ENCODE results near the gene PLXND1.

PLXND1 gene

GRCh38 chr3:129581623-129582022, 24.9 kb downstream of the PLXND1 start:
- DNase-seq: no peak

- DNase-seq: no peak
These were observed 26.5 kb downstream of the PLXND1 start for GRCh38 chr3:129579991-129580390.

DNA sequence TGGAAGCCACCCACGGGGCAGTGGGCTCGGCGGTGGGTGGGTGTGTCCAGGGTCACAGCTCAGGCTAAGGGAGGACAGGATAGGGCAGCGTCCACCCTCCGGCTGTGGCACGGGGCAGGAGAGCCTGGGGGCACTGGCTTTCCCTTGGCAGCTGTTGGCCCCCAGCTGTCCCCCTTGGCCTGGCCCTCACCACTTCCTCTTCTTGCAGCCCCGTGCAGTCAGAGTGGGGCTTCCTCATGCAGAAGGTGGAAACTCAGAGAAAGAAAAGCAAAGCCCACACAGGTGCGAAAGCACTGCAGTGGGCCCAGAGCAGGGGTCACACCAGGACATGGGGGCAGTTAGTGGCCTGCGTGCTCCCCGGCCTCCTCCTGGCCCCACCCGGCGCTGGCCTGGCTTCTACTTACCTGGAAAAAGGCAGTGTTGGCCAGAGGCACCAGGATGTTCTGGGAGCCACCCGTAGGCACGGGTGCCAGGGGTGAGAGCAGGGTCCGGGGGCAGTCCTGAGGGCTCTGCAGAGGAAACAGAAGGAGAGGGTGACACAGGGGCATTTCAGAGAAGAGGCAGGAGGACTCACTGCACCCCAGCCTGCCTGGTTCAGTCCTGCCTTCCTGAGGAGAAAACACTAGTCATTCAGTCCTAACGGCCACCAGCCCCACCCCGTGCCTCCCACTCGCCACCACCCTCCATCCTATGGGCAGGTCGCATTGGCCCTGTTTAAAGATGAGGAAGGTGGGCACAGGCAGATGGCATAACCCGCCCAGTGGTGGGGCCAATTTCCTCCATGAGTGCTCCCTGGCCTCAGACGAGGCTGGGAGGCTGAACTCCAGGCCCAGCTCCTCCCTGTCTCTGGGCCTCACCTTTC, 28.3 kb downstream of the PLXND1 start:
- no peak for DNase-seq

GRCh38 chr3:129577366-129577765, 29.1 kb downstream of the PLXND1 start:
- DNase-seq: no peak

DNA sequence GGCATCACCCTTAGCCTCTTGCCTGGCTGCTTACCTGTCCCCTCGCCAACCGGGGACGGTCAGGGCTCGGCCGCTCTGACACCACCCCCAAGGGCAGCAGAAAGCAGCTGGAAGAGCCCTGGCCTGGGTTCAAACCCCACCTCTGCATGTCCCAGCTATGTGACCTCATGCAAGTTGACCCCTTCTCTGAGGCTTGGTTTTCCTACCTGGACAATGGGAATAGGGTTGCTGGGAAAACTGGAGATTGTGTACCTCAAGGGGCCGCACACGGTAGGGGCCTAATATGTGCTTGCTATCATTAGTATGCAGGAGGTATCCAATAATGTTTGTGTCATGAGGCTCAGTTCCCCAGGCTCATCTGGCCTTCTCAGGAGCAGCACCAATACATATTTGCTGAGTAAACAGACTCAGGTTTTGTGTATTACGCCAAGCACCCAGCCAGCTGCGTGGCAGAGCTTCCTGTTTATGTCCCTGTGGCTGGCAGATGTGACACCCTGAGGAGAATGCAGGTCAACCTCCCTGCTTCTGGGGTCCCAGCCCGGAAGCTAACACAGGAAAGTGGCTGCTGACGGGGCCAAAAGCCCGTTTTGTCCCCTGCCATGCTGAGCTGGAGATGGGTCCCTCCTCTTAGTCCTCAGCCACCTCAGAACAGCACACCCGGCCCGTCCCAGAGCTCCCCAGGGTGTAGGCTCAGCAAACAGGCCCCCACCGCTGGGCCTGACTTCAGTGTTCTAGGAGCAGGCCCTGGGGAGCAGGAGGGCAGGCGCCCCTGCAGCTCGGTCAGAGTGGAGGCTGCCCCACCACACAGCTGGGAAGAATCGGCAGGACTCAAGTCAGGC, 29.7 kb downstream of the PLXND1 start:
- DNase-seq: no peak

DNA sequence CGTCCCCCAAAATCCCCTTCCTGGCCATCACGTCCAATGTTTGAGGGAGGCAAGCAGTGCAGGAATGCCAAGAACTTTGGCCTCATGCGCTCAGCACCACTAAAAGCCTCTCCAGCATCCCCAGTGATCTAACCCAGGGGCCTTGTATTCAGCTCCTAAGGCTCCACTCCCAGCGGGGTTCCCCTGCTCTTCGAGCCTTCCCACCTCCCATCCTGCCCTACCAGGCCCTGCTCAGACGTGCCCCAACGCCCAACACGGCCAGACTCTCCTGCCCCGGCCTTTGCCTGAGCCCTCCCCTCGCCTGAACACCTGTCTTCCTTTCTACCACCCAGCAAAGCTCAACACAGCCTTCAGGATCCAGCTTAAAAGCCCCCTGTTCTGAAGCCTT, 30.5 kb downstream of the PLXND1 start:
- DNase-seq: no peak

- DNase-seq: no peak
These were observed 31.1 kb downstream of the PLXND1 start for GRCh38 chr3:129575233-129575996.

GRCh38 chr3:129574206-129574605, 32.3 kb downstream of the PLXND1 start:
- no peak for DNase-seq

DNA sequence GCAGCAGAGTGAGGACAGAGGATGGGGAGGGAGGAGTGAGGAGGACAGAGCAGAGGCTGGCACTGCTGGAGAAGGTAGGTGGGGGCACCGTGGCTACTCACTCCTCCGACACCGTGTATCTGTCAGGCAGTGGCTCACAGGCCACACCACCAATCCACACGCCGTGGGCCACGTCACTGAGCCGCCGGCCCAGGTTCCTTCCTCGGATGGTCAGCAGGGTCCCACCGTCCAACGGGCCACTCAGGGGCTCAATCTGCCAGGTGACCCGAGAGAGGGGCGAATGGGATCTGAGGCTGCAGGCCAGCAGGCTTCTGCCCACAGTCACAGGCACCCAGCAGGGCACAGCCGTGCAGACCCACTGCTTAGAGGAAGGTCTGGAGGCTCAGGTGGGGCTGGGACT, 33.0 kb downstream of the PLXND1 start:
- no peak for DNase-seq

GRCh38 chr3:129572603-129573002, 33.9 kb downstream of the PLXND1 start:
- no peak for DNase-seq

DNA sequence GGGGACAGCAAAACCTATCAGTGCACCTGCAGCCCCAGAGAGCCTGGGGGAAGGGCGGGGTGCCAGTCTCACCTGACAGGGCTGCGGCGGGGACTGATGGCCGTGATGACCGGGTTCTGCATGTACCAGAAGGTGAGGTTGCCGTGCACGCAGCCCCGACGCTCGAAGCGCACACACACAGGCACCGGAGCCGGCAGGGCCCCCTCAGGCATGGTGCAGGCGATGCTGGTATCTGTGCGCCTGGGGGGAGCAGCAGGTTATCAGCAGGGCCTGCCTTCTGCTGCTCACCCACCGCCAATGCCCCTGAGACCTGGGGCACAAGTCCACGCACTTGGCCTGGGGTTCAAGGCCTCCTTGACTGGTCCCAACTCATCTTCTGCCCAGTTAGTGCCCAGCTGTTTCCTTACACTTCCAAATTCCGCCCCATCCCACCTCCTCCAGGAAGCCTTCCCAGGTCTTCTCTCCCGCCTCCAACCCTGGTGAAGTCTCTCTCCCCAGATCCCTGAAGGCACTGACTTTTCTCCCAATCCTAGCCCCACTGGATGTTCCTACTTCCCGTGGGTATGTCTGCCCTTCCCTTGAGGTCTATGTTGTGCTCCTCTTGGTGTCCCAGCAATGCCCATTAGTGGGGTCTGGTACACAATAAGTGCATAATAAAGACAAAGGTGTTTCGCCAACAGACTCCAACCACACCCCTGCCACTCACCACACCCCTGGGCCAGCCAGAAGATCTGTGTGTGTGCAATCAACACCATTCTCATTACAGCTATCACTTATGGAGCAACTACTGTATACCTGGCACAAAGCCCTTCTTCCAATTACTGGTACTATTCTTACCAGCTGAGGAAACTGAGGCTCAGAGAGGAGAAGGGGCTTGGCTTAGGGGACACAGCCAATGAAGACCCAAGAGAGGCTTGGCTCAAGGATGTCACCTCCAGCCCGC, 34.6 kb downstream of the PLXND1 start:
- no peak for DNase-seq

DNA sequence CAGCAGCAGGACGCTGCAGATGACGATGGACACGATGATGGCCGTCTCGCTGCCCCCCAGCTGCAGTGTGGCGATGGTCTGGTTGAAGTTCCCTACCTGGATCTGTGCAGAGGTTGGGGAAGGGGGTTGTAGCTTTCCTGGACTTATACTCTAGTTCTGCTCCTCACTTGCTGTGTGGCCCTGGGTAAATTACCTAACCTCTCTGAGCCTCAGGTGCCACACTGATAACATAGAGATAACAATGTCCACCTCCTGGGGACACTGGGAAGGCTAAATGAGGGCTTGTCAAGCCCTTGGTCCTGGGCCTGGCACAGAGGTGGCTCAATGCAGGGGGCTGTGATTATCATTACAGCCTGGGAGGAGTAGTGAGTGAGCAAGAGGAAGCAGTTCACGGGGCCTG, 36.6 kb downstream of the PLXND1 start:
- no peak for DNase-seq

- DNase-seq: no peak
These were observed 38.5 kb downstream of the PLXND1 start for GRCh38 chr3:129567939-129568338.

GRCh38 chr3:129567176-129567705, 39.2 kb downstream of the PLXND1 start:
- no peak for DNase-seq

- no peak for DNase-seq
These were observed 40.6 kb downstream of the PLXND1 start for GRCh38 chr3:129565902-129566301.

DNA sequence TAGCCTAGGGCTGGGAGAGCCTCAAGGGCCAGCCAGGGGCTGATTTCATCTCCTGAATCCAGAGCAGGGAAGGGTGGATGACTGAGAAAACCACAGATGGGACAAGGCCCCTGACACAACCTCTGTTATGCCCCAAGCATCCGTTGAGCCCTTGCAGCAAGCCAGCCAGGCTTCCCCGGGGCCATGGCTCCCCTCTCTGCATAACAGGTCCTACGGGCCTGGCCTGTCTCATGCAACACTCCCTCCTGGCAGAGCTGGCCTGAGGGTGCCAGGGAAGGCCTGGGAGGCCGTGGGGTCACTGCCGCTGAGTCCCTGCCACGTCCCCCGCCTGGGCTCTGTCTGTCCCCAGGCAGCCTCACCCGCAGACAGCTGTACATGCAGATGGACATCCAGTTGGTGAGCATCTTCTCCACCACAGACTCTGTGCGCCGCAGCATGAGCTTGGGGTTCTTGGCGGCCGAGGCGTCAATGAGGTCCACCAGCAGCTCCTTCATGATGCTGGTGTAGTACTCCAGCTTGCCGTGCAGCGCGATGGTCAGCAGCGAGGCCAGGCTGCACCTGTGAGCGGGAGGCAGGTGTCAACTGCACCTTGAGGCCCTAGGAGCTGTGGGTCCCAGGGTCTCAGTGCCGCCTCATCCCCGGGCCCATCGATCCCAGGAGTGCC, 41.4 kb downstream of the PLXND1 start:
- DNase-seq: no peak

- DNase-seq: no peak
These were observed 42.5 kb downstream of the PLXND1 start for GRCh38 chr3:129563850-129564535.

DNA sequence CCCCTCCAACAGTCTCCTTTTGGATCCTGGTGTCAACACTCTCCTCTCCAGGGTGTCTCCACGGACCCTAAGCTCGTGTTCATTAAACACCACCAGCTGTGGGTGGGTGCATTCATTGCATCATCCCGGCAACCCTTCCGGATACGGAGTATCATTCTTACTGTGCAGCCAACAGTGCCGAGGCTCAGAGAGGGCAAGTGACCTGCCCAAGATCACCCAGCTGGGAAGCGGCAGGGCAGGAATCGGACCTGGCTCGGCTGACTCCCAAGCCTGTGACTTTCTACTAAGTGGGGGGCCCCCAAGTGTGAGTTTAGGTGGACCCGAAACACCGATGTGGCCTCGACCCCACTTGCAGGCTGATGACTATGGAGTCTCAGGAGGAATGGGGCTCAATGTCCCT, 43.1 kb downstream of the PLXND1 start:
- DNase-seq: no peak

DNA sequence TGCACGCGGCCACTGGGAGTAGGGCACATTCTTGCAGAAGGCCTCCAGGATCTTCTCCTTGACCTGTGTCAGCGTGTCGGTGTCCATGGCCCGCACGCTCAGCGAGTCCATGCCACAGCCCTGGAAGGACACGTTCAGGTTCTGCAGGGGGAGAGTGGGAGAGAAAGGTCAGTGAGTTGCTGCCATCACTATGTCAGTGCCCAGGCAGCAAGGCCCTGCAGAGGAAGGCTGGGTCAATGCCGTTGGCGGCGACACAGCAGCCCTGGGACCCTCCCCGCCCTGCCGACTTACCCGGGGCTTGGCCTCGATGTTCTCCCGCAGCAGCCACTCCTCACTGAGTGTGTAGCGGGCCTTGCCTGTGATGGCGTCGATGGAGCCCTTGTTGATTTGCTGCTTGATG, 43.7 kb downstream of the PLXND1 start:
- no peak for DNase-seq

DNA sequence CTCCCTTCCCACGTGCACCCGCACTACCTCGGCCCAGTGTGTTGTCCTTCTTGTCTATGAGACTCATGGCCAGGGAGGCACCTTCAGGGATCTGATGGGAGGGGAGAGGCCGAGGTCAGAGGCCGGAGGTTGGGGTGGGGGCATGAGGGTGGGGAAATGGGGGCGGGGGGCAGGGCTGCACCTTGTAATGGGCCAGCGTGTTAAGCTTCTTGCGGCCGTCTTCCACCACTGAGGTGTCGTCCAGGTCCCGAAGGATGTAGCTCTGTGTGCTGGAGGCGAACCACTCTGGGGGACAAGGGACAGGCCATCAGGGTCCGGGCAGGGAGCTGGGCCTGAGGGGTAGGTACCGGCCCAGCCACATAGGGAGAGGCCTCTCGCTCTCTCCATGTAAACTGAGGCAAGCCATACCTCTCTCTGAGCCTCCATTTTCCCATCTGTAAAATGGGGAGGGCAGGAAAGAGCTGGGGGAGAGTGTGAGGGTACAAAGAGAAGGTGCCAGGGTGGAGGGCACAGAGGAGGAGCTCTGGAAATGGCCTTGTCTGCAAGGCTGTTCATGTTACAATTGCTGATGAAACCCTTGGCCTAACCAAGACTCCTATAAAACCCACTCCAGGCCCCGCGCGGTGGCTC, 44.7 kb downstream of the PLXND1 start:
- no peak for DNase-seq

All from amniotic stem cell (primary cell).